NCI-H146 treated with DMSO at 0.1 percent for 48 hours (cell line): ENCODE measurements around the gene LINC01488.

Experiments
- DNase-seq: peaks from one replicate; lab custom pipeline; 2025; ENCODE audit not compliant: unreplicated experiment; lab: John Stamatoyannopoulos, UW

LINC01488 gene

GRCh38 chr11:69445131-69445470 lies 36.4 kb upstream of the LINC01488 start:
- no peak for DNase-seq

- DNase-seq = no peak
Observed at GRCh38 chr11:69446108-69446507, 35.4 kb upstream of the LINC01488 start.

- DNase-seq = no peak
Observed at GRCh38 chr11:69447786-69448185, 33.7 kb upstream of the LINC01488 start.

GRCh38 chr11:69448471-69449284 lies 32.8 kb upstream of the LINC01488 start:
- no peak for DNase-seq

GRCh38 chr11:69449320-69450063 lies 32.0 kb upstream of the LINC01488 start:
- no peak for DNase-seq

- no peak for DNase-seq
Observed at GRCh38 chr11:69450064-69450856, 31.2 kb upstream of the LINC01488 start.

GRCh38 chr11:69450857-69451220 lies 30.6 kb upstream of the LINC01488 start:
- DNase-seq = no peak

- DNase-seq = no peak
Observed at GRCh38 chr11:69451289-69451688, 30.2 kb upstream of the LINC01488 start.

- no peak for DNase-seq
Observed at GRCh38 chr11:69452206-69452987, 29.1 kb upstream of the LINC01488 start.

- no peak for DNase-seq
Observed at GRCh38 chr11:69453151-69453550, 28.3 kb upstream of the LINC01488 start.

- no peak for DNase-seq
Observed at GRCh38 chr11:69454018-69454417, 27.4 kb upstream of the LINC01488 start.

GRCh38 chr11:69455969-69456368 lies 25.5 kb upstream of the LINC01488 start:
- no peak for DNase-seq

- DNase-seq = no peak
Observed at GRCh38 chr11:69456712-69457111, 24.8 kb upstream of the LINC01488 start.

- no peak for DNase-seq
Observed at GRCh38 chr11:69459848-69460539, 21.5 kb upstream of the LINC01488 start.

- no peak for DNase-seq
Observed at GRCh38 chr11:69460540-69461257, 20.8 kb upstream of the LINC01488 start.

GRCh38 chr11:69461272-69461962 lies 20.0 kb upstream of the LINC01488 start:
- DNase-seq = no peak

GRCh38 chr11:69462106-69462951 lies 19.1 kb upstream of the LINC01488 start:
- DNase-seq = no peak
